Adrenal gland (tissue), 5 donors: ENCODE results near the gene HCRTR1.

Experiments used
- CTCF ChIP-seq, 6 experiments: fragments of 450-650 bp in 4 of 6; fragments of 200-600 bp in 2 of 6; sonication (generic) in 1 of 6; IDR thresholded peaks; 1 replicate in 5 of 6; 2 replicates in 1 of 6; pipeline versions ENCODE4 v1.5.1 to v1.8.0; 2016 to 2021; ENCODE audit warnings: antibody characterized with exemption in 6 of 6, mild to moderate bottlenecking in 2 of 6, moderate library complexity in 1 of 6
- POLR2A ChIP-seq, 2 donors: fragments of 450-650 bp; IDR thresholded peaks; one replicate each; pipeline ENCODE4 v1.6.1; 2017; ENCODE audit warnings: antibody characterized with exemption in 2 of 2, mild to moderate bottlenecking in 2 of 2, moderate library complexity in 1 of 2
- donor health status: DM: no; HTN: no; CAD: no.

- TF ChIP-seq CTCF (IDR thresholded peaks at IDR 0.05) (no peak), POLR2A (IDR thresholded peaks at IDR 0.05) (no peak)
Observed at GRCh38 chr1:31580891-31581603, 36.4 kb upstream of the HCRTR1 start.
